ENCODE results near the gene KCNK5.

KCNK5 gene

GRCh38 chr6:39215640-39216158, 13.6 kb downstream of the KCNK5 start:
- Histone ChIP-seq H3K36me3 (ENCODE audit: control insufficient read depth in 2 of 2, insufficient read depth in 2 of 2, low read length in 2 of 2) (no peaks in the 10 kb centered on the region), H3K9me3 (ENCODE audit: control insufficient read depth in 2 of 2, low read length in 2 of 2) (no peaks in the 10 kb centered on the region), H3K4me1 (ENCODE audit: control insufficient read depth, insufficient read depth, low read length) (no peaks in the 10 kb centered on the region), H3K27me3 (ENCODE audit: control insufficient read depth in 1 of 2, insufficient read depth in 2 of 2, low read length in 2 of 2) (peaks cover 0 to 4% of the 10 kb centered on the region in 2 donors), H3K4me3 (ENCODE audit: low read length in 2 of 2) (no peak overlapping the region), H3K9ac (ENCODE audit: low read length in 2 of 2) (no peak overlapping the region), H3K27ac (ENCODE audit: low read length) (no peak overlapping the region)

- H3K27me3 ChIP-seq (ENCODE audit: control insufficient read depth in 1 of 2, insufficient read depth in 2 of 2, low read length in 2 of 2), result peaks cover 0 to 4% of the 10 kb centered on the region in 2 donors
- peaks cover 2% of the 10 kb centered on the region for H3K4me1 ChIP-seq (ENCODE audit: control insufficient read depth, insufficient read depth, low read length)
- H3K9ac ChIP-seq (ENCODE audit: low read length in 2 of 2), result no peak overlapping the region
- no peaks in the 10 kb centered on the region for H3K36me3 ChIP-seq (ENCODE audit: control insufficient read depth in 2 of 2, insufficient read depth in 2 of 2, low read length in 2 of 2)
- H3K27ac ChIP-seq (ENCODE audit: low read length), result no peak overlapping the region
- no peaks in the 10 kb centered on the region for H3K9me3 ChIP-seq (ENCODE audit: control insufficient read depth in 2 of 2, low read length in 2 of 2)
- H3K4me3 ChIP-seq (ENCODE audit: low read length in 2 of 2), result no peak overlapping the region
Measured at GRCh38 chr6:39214846-39215639, 14.2 kb downstream of the KCNK5 start.

- H3K9ac ChIP-seq (ENCODE audit: low read length in 2 of 2), result no peak overlapping the region
- peaks cover 6% of the 10 kb centered on the region for H3K4me1 ChIP-seq (ENCODE audit: control insufficient read depth, insufficient read depth, low read length)
- no peaks in the 10 kb centered on the region for H3K36me3 ChIP-seq (ENCODE audit: control insufficient read depth in 2 of 2, insufficient read depth in 2 of 2, low read length in 2 of 2)
Measured at GRCh38 chr6:39214120-39214813, 15.0 kb downstream of the KCNK5 start.

GRCh38 chr6:39213195-39213920, 15.9 kb downstream of the KCNK5 start:
- Histone ChIP-seq H3K4me1 (ENCODE audit: control insufficient read depth, insufficient read depth, low read length) (peaks cover 6% of the 10 kb centered on the region), H3K9ac (ENCODE audit: low read length in 2 of 2) (no peak overlapping the region), H3K36me3 (ENCODE audit: control insufficient read depth in 2 of 2, insufficient read depth in 2 of 2, low read length in 2 of 2) (no peaks in the 10 kb centered on the region), H3K9me3 (ENCODE audit: control insufficient read depth in 2 of 2, low read length in 2 of 2) (no peaks in the 10 kb centered on the region), H3K27me3 (ENCODE audit: control insufficient read depth in 1 of 2, insufficient read depth in 2 of 2, low read length in 2 of 2) (peaks cover 0 to 4% of the 10 kb centered on the region in 2 donors), H3K4me3 (ENCODE audit: low read length in 2 of 2) (no peak overlapping the region), H3K27ac (ENCODE audit: low read length) (no peak overlapping the region)

More at GRCh38 chr6:39214120-39214813, 15.0 kb downstream of the KCNK5 start:
- Histone ChIP-seq H3K27me3 (ENCODE audit: control insufficient read depth in 1 of 2, insufficient read depth in 2 of 2, low read length in 2 of 2) (peaks cover 0 to 4% of the 10 kb centered on the region in 2 donors), H3K4me3 (ENCODE audit: low read length in 2 of 2) (no peak overlapping the region), H3K27ac (ENCODE audit: low read length) (no peak overlapping the region), H3K9me3 (ENCODE audit: control insufficient read depth in 2 of 2, low read length in 2 of 2) (no peaks in the 10 kb centered on the region)

DNA sequence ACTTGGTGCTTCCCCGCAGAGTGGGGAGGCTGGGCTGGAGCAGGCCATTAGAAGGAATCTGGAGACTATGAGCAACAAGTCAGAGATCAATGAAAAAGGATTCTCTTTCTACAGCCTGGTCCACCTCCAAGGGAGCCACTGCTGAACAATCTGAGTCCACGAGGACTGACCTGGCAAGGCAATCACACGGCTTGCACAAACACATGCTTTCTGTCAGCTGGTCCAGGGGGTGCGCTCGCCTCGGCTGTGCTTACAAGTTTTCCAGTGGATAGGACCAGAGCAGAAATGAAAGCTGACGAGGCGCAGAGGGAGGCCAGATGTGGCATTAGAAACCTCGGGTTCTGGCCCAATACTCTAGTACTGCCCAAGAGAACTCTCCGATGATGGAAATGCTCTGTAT, 18.1 kb downstream of the KCNK5 start:
- Histone ChIP-seq H3K27ac (ENCODE audit: low read length) (no peak overlapping the region), H3K9ac (ENCODE audit: low read length in 2 of 2) (no peak overlapping the region), H3K27me3 (ENCODE audit: control insufficient read depth in 1 of 2, insufficient read depth in 2 of 2, low read length in 2 of 2) (peaks cover 0 to 4% of the 10 kb centered on the region in 2 donors), H3K36me3 (ENCODE audit: control insufficient read depth in 2 of 2, insufficient read depth in 2 of 2, low read length in 2 of 2) (no peaks in the 10 kb centered on the region), H3K4me3 (ENCODE audit: low read length in 2 of 2) (no peak overlapping the region), H3K4me1 (ENCODE audit: control insufficient read depth, insufficient read depth, low read length) (peaks cover 6% of the 10 kb centered on the region), H3K9me3 (ENCODE audit: control insufficient read depth in 2 of 2, low read length in 2 of 2) (no peaks in the 10 kb centered on the region)

GRCh38 chr6:39210450-39210849, 18.8 kb downstream of the KCNK5 start:
- Histone ChIP-seq H3K27ac (ENCODE audit: low read length) (no peak overlapping the region), H3K36me3 (ENCODE audit: control insufficient read depth in 2 of 2, insufficient read depth in 2 of 2, low read length in 2 of 2) (no peaks in the 10 kb centered on the region), H3K27me3 (ENCODE audit: control insufficient read depth in 1 of 2, insufficient read depth in 2 of 2, low read length in 2 of 2) (peaks cover 0 to 4% of the 10 kb centered on the region in 2 donors), H3K9ac (ENCODE audit: low read length in 2 of 2) (no peak overlapping the region), H3K4me3 (ENCODE audit: low read length in 2 of 2) (no peak overlapping the region), H3K9me3 (ENCODE audit: control insufficient read depth in 2 of 2, low read length in 2 of 2) (no peaks in the 10 kb centered on the region), H3K4me1 (ENCODE audit: control insufficient read depth, insufficient read depth, low read length) (peaks cover 6% of the 10 kb centered on the region)

DNA sequence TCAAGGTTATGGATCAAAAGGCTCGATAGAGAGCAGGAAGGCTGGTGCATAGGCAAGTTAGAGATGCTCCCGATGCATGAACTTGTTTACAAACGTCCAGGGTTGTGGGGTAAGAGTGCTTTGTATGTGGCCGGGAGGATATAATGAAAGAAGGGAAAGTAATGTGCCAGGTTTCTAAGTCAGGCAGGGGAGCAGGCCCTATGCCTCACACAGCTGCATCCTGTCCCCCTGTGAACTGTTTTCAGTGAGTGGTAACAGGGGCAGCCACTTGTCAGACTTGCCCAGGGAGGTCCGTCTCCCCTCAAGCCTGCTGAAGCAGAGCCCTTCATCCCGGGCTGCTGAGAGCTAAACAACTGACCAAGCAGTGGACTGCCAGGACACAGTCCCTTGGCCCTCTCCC, 19.4 kb downstream of the KCNK5 start:
- peaks cover 6% of the 10 kb centered on the region for H3K4me1 ChIP-seq (ENCODE audit: control insufficient read depth, insufficient read depth, low read length)
- H3K4me3 ChIP-seq (ENCODE audit: low read length in 2 of 2), result no peak overlapping the region
- H3K9me3 ChIP-seq (ENCODE audit: control insufficient read depth in 2 of 2, low read length in 2 of 2), result no peaks in the 10 kb centered on the region
- no peak overlapping the region for H3K27ac ChIP-seq (ENCODE audit: low read length)
- no peaks in the 10 kb centered on the region for H3K36me3 ChIP-seq (ENCODE audit: control insufficient read depth in 2 of 2, insufficient read depth in 2 of 2, low read length in 2 of 2)
- peaks cover 0 to 4% of the 10 kb centered on the region in 2 donors for H3K27me3 ChIP-seq (ENCODE audit: control insufficient read depth in 1 of 2, insufficient read depth in 2 of 2, low read length in 2 of 2)
- H3K9ac ChIP-seq (ENCODE audit: low read length in 2 of 2), result no peak overlapping the region

DNA sequence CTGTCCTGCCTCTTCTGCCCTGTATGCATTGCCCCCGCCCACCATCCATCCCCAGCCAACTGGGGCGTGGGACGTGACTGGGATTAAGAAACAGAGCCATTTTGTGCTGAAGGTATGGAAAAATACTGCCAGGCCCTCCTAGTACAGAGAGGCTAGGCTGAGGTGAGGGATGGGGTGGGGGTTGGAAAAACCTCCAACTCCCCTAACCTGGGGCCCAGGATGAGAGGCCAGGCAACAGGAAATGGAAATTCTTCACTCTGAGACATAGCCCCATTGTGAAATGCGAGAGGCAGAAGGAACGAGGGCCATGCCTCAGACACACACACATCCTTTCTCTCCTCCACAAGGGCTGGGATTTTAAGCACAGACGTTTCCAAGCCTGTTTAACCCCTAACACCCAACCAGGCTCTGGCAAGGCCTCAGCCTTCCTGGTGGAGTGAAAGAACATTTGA, 19.9 kb downstream of the KCNK5 start:
- no peaks in the 10 kb centered on the region for H3K36me3 ChIP-seq (ENCODE audit: control insufficient read depth in 2 of 2, insufficient read depth in 2 of 2, low read length in 2 of 2)
- H3K9ac ChIP-seq (ENCODE audit: low read length in 2 of 2), result no peak overlapping the region
- H3K4me1 ChIP-seq (ENCODE audit: control insufficient read depth, insufficient read depth, low read length), result peaks cover 6% of the 10 kb centered on the region
- no peak overlapping the region for H3K27ac ChIP-seq (ENCODE audit: low read length)
- no peak overlapping the region for H3K4me3 ChIP-seq (ENCODE audit: low read length in 2 of 2)
- no peaks in the 10 kb centered on the region for H3K27me3 ChIP-seq (ENCODE audit: control insufficient read depth in 1 of 2, insufficient read depth in 2 of 2, low read length in 2 of 2)
- H3K9me3 ChIP-seq (ENCODE audit: control insufficient read depth in 2 of 2, low read length in 2 of 2), result no peaks in the 10 kb centered on the region

DNA sequence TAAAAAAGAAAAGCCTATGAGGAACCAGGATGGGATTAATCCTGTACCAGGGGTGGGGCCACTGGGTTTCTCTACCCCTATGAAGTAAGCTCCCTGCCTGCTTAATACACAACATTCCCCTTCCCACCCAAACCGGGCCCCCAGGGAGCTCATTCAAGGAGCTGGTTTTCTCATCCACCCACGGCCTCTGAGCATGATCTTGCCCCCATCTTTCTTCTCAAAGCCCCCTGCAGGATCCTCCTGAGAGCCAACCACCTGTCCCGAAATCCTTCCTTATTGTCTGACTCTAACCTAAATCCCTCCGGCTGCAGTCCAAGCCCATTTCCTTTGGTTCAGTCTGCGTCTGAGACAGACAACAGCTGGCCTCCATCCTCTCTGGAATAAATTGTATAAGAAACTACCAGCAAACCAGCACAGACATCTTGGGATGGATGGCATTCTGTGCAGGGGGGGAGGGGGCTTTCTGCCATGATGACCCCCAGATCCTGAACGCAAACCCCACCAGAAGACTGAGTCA, 21.0 kb downstream of the KCNK5 start:
- Histone ChIP-seq H3K36me3 (ENCODE audit: control insufficient read depth in 2 of 2, insufficient read depth in 2 of 2, low read length in 2 of 2) (no peaks in the 10 kb centered on the region), H3K27ac (ENCODE audit: low read length) (no peak overlapping the region), H3K9ac (ENCODE audit: low read length in 2 of 2) (no peak overlapping the region), H3K27me3 (ENCODE audit: control insufficient read depth in 1 of 2, insufficient read depth in 2 of 2, low read length in 2 of 2) (no peaks in the 10 kb centered on the region), H3K9me3 (ENCODE audit: control insufficient read depth in 2 of 2, low read length in 2 of 2) (no peaks in the 10 kb centered on the region), H3K4me3 (ENCODE audit: low read length in 2 of 2) (no peak overlapping the region), H3K4me1 (ENCODE audit: control insufficient read depth, insufficient read depth, low read length) (peaks cover 6% of the 10 kb centered on the region)

DNA sequence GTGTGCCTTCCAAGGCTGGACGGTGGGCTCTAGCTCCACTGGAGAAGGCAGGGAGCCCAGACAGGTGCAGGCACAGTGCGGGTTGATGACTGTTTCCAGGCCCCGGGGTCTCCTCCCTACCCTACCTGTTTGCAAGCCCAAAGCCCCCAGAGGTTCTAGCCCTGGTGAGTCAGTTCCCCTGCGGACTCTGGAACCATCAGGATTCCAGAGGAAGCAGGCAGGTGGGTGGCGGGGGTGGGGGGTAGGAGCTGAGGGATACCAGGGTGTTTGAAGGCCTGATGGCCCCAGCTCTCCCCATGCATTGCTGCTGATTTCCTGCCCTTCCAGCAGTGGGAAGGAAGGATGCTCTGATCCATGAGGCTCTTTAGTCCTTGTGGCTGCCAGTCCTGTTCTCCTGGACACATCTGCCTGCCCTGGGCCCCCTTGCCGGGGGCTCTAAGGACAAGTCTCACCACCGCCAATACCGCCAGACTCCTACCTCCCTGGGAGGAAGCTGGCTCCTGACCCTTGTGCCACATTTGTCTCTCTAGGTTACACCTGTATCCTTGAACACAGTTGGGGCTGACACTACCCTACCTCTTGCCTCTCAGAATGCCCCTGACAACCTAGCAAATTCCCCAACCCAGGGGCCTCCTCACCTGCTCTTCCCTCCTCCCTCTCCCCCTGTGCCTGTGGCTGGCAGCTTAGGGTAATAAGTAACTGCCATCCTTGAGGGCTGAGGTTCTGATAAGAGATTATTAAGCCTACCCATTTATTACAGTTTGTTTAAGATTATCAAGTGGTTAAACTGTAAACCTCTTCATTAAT, 21.7 kb downstream of the KCNK5 start:
- Histone ChIP-seq H3K4me1 (ENCODE audit: control insufficient read depth, insufficient read depth, low read length) (peaks cover 6% of the 10 kb centered on the region), H3K27ac (ENCODE audit: low read length) (no peak overlapping the region), H3K36me3 (ENCODE audit: control insufficient read depth in 2 of 2, insufficient read depth in 2 of 2, low read length in 2 of 2) (no peaks in the 10 kb centered on the region), H3K27me3 (ENCODE audit: control insufficient read depth in 1 of 2, insufficient read depth in 2 of 2, low read length in 2 of 2) (no peaks in the 10 kb centered on the region), H3K4me3 (ENCODE audit: low read length in 2 of 2) (no peak overlapping the region), H3K9me3 (ENCODE audit: control insufficient read depth in 2 of 2, low read length in 2 of 2) (no peaks in the 10 kb centered on the region), H3K9ac (ENCODE audit: low read length in 2 of 2) (no peak overlapping the region)

Measured in stomach smooth muscle (tissue), 2 donors.